Heart right ventricle (tissue), 16 donors: ENCODE results near the gene GIMAP6. TPM values are rescaled to one million over a fixed set of nuclear protein-coding genes. Genes with fewer than 3 reads are reported as not detected.
A peak's percentile ranks its signal among the peaks of the same experiment; 100 is the strongest.
"Not testable (repeated sequence)": the region's sequence is repeated elsewhere in the genome, so short reads cannot be mapped to it uniquely, and the experiment has no call there.

Experiments used
- ATAC-seq, 8 donors: fragments of 200-7000 bp; cut with Tn5 transposase; one replicate each; pipeline ENCODE4 v1.9.1; 2020; ENCODE audit warnings: mild to moderate bottlenecking in 8 of 8, moderate library complexity in 8 of 8, moderate number of reproducible peaks in 1 of 8
- DNase-seq, 2 donors: peaks; one replicate each; pipeline ENCODE4 v3.0.0-alpha.2; 2020
- H3K27ac ChIP-seq, 10 donors: fragments of 200-600 bp; sonication (generic) in 2 of 10; one replicate each; pipeline versions ENCODE4 v1.5.0 to v1.8.0; 2020 to 2022; ENCODE audit warnings: mild to moderate bottlenecking in 3 of 10
- H3K27me3 ChIP-seq, 7 donors: fragments of 200-600 bp; one replicate each; pipeline ENCODE4 v1.8.0; 2021 to 2022; ENCODE audit warnings: mild to moderate bottlenecking in 2 of 7
- H3K36me3 ChIP-seq, 9 donors: fragments of 200-600 bp; sonication (generic) in 1 of 9; one replicate each; pipeline versions ENCODE4 v1.5.0 to v1.8.0; 2020 to 2022; ENCODE audit warnings: mild to moderate bottlenecking in 2 of 9
- H3K4me1 ChIP-seq, 9 donors: fragments of 200-600 bp; sonication (generic) in 1 of 9; one replicate each; pipeline versions ENCODE4 v1.5.0 to v1.8.0; 2020 to 2022; ENCODE audit warnings: mild to moderate bottlenecking in 4 of 9
- H3K4me3 ChIP-seq, 10 donors: fragments of 200-600 bp; sonication (generic) in 2 of 10; one replicate each; pipeline versions ENCODE4 v1.5.0 to v1.8.0; 2020 to 2022; ENCODE audit warnings: mild to moderate bottlenecking in 7 of 10, moderate library complexity in 2 of 10
- H3K9me3 ChIP-seq, 11 donors: fragments of 200-600 bp in 10 of 11; sonication (generic) in 2 of 11; one replicate each; pipeline versions ENCODE4 v1.5.0 to v1.8.0; 2013 to 2022; ENCODE audit warnings: mild to moderate bottlenecking in 2 of 11, control low read depth in 1 of 11, moderate library complexity in 1 of 11
- WGBS, 2 donors: extraction: QIAGEN DNeasy Blood & Tissue Kit; methylation state at CpG; one replicate each; pipeline ENCODE4 v1.1.7; 2013; ENCODE audit warnings: inconsistent platforms in 1 of 2; 5-methylcytosine and 5-hydroxymethylcytosine counted together
- intact Hi-C, 10 donors: fragments of 100-400 bp; cut with DNase I; formaldehyde crosslinking; loops; one replicate each; pipeline versions ENCODE4 v1.11.1 to v1.14.2; 2022
- polyA plus RNA-seq, 2 donors: library from polyadenylated mRNA; stranded (reverse); fragments of 200-250 nt; gene quantifications; one replicate each; pipeline ENCODE4 v1.2.3, GENCODE V29; 2013
- total RNA-seq, 10 donors: library from RNA; stranded (reverse); fragmentation: NEBNext Ultra II Directional in 3 of 10; extraction: Animal tissue kit (Norgen Biotek cat#: 25700) in 3 of 10; gene quantifications; one replicate each; pipeline versions ENCODE4 v1.2.1 to v1.2.4, GENCODE V29; 2021 to 2023
- TF ChIP-seq, protein P1 (sequence below), 9 donors: fragments of 200-600 bp; sonication (generic) in 2 of 9; IDR thresholded peaks; one replicate each; pipeline versions ENCODE4 v1.5.0 to v1.8.0; 2021 to 2022; ENCODE audit warnings: antibody characterized with exemption in 9 of 9, mild to moderate bottlenecking in 5 of 9, moderate library complexity in 1 of 9
- donor health status: Arrhythmogenic right ventricular cardiomyopathy.
- donor health status: ischemic (EF 13 %, LVEDD 7.1; RV severe dilation, severe dysfunction).
- donor health status: healthy with polysubstance abuse.
- donor health status: DM: no; HTN: yes; CAD: no.
- donor health status: DM: no; HTN: no; CAD: no.
- donor health status: ischemic (EF 25% LVEDD 6.9; RV normal size, moderate dysfunction).
- donor health status: ischemic (EF 25% LVEDD 5.7; RV mildly dilated, moderate dysfunction).
- donor health status: healthy.
- donor health status: DM: yes; HTN: yes; CAD: no.
- donor health status: Ischemic cardiomyopathy.
- donor health status: ischemic (EF 35%, LVEDD 5.7; RV mildly dilated, moderate dysfunction).
- donor health status: nonischemic (EF 11% LVEDD 7.7; RV severe dilation, severe dysfunction).
- donor health status: DM: yes; HTN: yes; CAD: no.
- donor health status: PGD.
- donor health status: ischemic (EF 29% LVEDD 5.4; RV normal size, mild dysfunction).
- donor health status: nonischemic (EF 23%, LVEDD 6.1; RV moderate dilation, normal function).

The GIMAP6 gene
- total and polyA plus RNA-seq, 12 donors = 13.7 to 42.9 (median 24.5) TPM

DNA sequence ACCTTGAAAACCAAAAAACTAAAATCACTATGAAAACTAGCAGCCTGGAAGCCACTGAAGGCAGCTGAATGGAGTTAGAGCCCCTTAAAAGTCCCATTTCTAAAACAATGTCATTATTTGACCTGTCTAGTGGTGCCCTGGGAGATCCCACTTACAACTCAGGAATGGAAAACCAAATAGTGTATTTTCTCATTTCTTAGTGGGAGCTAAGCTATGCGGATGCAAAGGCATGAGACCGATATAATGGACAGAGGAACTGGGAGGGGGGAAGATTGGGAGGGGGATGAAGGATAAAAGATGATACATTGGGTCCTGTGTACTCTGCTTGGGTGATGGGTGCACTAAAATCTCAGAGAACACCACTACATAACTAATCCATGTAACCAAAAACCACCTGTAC lies 43.5 kb upstream of the GIMAP6 start:
- Histone ChIP-seq H3K36me3 (no peaks in the 10 kb centered on the region), H3K27ac (peak overlapping the region; percentile 6 to 88 (median 68)), H3K4me1 (peaks cover 0 to 43% (median 20%) of the 10 kb centered on the region in 9 donors), H3K27me3 (no peaks in the 10 kb centered on the region), H3K9me3 (no peaks in the 10 kb centered on the region), H3K4me3 (peak overlapping the region in 3 of 10 donors; percentile 7 to 18 (median 11))
- DNase-seq (no peak), ATAC-seq (peak in 1 of 8 donors; percentile 51)
- intact Hi-C loops = loop anchor here in 2 of 10 donors (2.0 to 5.0 kb wide), 2 partner anchors 42 to 43 kb away; partner anchors contain the start of genes GIMAP1 (in 1 of the 2) and GIMAP6 (in 1 of the 2)
- TF ChIP-seq, protein P1, sequence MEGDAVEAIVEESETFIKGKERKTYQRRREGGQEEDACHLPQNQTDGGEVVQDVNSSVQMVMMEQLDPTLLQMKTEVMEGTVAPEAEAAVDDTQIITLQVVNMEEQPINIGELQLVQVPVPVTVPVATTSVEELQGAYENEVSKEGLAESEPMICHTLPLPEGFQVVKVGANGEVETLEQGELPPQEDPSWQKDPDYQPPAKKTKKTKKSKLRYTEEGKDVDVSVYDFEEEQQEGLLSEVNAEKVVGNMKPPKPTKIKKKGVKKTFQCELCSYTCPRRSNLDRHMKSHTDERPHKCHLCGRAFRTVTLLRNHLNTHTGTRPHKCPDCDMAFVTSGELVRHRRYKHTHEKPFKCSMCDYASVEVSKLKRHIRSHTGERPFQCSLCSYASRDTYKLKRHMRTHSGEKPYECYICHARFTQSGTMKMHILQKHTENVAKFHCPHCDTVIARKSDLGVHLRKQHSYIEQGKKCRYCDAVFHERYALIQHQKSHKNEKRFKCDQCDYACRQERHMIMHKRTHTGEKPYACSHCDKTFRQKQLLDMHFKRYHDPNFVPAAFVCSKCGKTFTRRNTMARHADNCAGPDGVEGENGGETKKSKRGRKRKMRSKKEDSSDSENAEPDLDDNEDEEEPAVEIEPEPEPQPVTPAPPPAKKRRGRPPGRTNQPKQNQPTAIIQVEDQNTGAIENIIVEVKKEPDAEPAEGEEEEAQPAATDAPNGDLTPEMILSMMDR (IDR thresholded peaks at IDR 0.05) = no peak
- WGBS, 2 donors = 54 to 72% methylated on average over 2 of the region's 2 CpGs

DNA sequence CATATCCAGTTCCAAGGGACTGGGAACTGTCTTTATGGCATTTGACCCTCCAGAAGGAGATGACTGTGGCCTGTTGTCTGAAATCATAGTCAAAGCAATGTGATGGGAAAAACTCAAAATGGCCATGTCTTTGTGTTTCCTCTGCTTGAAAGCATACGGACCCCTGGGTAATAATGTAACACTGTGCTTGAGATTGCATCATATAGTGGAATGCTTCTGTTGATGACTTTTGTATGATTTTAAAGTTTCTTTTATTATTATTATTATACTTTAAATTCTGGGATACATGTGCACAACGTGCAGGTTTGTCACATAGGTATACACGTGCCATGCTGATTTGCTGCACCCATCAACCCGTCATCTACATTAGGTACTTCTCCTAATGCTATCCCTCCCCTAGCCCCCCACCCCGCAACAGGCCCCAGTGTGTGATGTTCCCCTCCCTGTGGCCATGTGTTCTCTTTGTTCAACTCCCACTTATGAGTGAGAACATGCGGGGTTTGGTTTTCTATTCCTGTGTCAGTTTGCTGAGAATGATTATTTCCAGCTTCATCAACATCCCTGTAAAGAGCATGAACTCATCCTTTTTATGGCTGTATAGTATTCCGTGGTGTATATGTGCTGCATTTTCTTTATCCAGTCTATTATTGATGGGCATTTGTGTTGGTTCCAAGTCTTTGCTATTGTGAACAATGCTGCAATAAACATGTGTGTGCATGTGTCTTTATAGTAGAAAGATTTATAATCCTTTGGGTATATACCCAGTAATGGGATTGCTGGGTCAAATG lies 39.8 kb upstream of the GIMAP6 start:
- intact Hi-C loops, ATAC-seq, H3K27ac ChIP-seq, H3K4me3 ChIP-seq, H3K27me3 ChIP-seq, DNase-seq, H3K36me3 ChIP-seq: not testable (repeated sequence)
- H3K9me3 ChIP-seq = peaks cover 0 to 10% (median 0%) of the 10 kb centered on the region in 11 donors
- WGBS, 2 donors = 89 to 91% methylated on average over 7 of the region's 7 CpGs
- H3K4me1 ChIP-seq = peaks cover 0 to 29% (median 12%) of the 10 kb centered on the region in 9 donors

DNA sequence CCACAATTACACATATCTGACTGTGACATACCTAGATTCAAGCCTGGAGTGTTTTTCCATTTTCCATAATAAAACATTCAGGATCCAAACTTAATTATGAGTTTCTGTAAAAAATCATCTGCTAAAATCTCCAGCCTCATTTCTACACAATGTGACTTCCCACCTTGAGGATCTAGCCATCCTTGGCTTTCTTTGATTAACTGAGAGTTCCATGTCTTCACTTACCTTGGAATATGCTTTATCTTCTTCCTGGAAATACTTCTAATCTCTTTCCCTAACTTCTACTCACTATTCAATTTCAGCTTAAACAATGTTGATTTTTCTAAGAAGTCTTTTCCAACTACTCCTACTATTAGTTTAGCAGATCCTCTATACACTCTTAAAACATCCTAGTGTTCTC lies 36.8 kb upstream of the GIMAP6 start:
- Histone ChIP-seq H3K27me3 (no peaks in the 10 kb centered on the region), H3K36me3 (no peaks in the 10 kb centered on the region), H3K27ac (peak overlapping the region in 1 of 10 donors; percentile 78), H3K4me1 (peaks cover 0 to 40% (median 0%) of the 10 kb centered on the region in 9 donors), H3K9me3 (peaks cover 0 to 10% (median 0%) of the 10 kb centered on the region in 11 donors), H3K4me3 (no peak overlapping the region)
- TF ChIP-seq, protein P1 (IDR thresholded peaks at IDR 0.05) = no peak
- ATAC-seq (no peak), DNase-seq (no peak)
- intact Hi-C loops = no loop called here

DNA sequence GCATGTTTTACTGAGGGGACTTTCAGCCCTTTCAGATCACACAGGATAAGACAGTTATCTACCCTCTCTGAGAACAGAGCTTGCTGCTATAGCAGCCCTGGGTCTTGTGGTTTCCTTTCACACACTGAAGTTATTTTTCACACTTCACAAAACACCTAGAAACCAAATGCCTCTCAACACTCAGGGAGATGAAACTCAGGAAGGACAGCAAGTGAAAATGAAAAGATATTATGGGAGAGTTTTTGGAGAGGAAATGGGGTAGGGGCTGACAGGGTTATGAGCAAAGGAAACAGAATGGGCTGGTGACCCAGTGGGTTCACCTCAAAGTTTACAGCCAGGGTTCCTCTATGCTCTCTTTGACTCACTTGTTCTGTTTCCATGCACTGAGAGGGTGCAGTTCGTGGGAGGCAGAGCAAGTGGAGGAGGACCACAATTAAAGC lies 36.3 kb upstream of the GIMAP6 start:
- Histone ChIP-seq H3K4me1 (peaks cover 0 to 44% (median 0%) of the 10 kb centered on the region in 9 donors), H3K36me3 (no peaks in the 10 kb centered on the region), H3K4me3 (no peak overlapping the region), H3K27ac (peak overlapping the region in 1 of 10 donors; percentile 78), H3K9me3 (peaks cover 0 to 10% (median 0%) of the 10 kb centered on the region in 11 donors), H3K27me3 (no peaks in the 10 kb centered on the region)
- DNase-seq (no peak), ATAC-seq (peak in 1 of 8 donors; percentile 19)
- WGBS, 2 donors = 71 to 81% methylated on average over 1 of the region's 1 CpG
- TF ChIP-seq, protein P1 (IDR thresholded peaks at IDR 0.05) = no peak
- intact Hi-C loops = no loop called here

DNA sequence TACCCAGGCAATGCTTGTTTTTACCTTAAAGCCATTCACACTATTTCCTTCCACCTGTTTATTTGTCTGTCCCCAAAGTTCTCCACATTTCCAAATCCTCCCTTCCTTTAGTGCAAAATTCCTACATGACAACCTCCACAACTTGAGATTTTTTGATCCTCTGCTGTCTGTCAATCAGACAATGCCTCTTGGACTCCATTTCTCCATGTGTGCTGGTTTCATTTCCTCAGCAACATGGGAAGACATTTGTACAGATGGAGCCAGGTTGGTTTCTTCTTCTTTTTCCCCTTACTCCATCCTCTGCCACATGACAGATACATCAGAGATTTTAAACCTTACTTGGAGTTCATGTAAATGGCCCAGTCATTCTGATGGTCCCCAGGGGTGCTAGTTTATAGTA lies 34.2 kb upstream of the GIMAP6 start:
- Histone ChIP-seq H3K27ac (peak overlapping the region in 2 of 10 donors; percentile 4 to 78), H3K36me3 (no peaks in the 10 kb centered on the region), H3K4me1 (peaks cover 0 to 47% (median 0%) of the 10 kb centered on the region in 9 donors), H3K27me3 (no peaks in the 10 kb centered on the region), H3K4me3 (no peak overlapping the region), H3K9me3 (peaks cover 0 to 10% (median 0%) of the 10 kb centered on the region in 11 donors)
- intact Hi-C loops = no loop called here
- DNase-seq (no peak), ATAC-seq (no peak)
- TF ChIP-seq, protein P1 (IDR thresholded peaks at IDR 0.05) = no peak
